ENCODE results near the gene ARHGAP27. TPM values are rescaled to one million over a fixed set of nuclear protein-coding genes. Genes with fewer than 3 reads are reported as not detected.
A peak's percentile ranks its signal among the peaks of the same experiment; 100 is the strongest.

The ARHGAP27 gene
- total and polyA plus RNA-seq, 2 of the 13 experiments (the other 11 are each of a cell fraction or from before 2014, with no cell fraction given), result 15.5 to 18.9 TPM

DNA sequence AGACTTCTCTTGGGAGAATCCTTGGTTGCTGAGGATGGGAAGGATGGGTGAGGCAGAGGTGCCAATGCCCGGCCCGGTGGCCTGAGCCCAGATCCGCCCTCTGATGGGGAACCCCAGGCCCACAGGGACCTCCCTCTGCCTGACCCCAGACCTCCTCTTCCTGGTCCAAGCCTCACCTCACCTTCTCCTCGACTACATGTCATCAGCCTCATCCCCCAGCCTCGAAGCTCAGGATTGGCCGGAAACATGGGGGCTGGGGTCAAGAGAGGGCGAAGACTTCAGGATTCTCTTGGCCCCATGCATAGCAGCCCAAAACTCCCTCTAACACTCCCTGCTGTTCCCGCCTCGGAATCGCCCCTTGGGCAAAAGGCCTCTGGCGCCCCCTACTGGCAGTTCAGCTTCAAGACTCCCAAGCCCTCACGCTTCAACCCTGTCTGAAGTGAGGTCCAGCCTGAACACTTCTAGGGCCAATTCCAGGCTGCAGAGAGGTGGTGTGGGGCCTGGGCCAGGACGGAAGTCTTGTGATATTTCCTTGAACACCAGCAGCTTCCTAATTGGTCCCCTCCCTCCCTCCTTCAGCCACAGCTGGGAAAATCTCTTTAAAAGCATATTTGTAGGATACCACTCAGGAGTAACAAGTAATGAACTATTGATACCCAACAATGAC is 47.2 kb downstream of the ARHGAP27 start (continued):
- TF ChIP-seq, protein P1, sequence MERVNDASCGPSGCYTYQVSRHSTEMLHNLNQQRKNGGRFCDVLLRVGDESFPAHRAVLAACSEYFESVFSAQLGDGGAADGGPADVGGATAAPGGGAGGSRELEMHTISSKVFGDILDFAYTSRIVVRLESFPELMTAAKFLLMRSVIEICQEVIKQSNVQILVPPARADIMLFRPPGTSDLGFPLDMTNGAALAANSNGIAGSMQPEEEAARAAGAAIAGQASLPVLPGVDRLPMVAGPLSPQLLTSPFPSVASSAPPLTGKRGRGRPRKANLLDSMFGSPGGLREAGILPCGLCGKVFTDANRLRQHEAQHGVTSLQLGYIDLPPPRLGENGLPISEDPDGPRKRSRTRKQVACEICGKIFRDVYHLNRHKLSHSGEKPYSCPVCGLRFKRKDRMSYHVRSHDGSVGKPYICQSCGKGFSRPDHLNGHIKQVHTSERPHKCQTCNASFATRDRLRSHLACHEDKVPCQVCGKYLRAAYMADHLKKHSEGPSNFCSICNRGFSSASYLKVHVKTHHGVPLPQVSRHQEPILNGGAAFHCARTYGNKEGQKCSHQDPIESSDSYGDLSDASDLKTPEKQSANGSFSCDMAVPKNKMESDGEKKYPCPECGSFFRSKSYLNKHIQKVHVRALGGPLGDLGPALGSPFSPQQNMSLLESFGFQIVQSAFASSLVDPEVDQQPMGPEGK (CRISPR knock-in tag; IDR thresholded peaks at IDR 0.05), result peak; percentile 38
- peak; percentile 55 for TF ChIP-seq YY1 (IDR thresholded peaks at IDR 0.05; ENCODE audit: insufficient read depth, insufficient replicate concordance, low read depth, low read length)
- TF ChIP-seq, protein P2, sequence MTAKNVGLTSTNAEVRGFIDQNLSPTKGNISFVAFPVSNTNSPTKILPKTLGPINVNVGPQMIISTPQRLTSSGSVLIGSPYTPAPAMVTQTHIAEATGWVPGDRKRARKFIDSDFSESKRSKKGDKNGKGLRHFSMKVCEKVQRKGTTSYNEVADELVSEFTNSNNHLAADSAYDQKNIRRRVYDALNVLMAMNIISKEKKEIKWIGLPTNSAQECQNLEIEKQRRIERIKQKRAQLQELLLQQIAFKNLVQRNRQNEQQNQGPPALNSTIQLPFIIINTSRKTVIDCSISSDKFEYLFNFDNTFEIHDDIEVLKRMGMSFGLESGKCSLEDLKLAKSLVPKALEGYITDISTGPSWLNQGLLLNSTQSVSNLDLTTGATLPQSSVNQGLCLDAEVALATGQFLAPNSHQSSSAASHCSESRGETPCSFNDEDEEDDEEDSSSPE (CRISPR knock-in tag; IDR thresholded peaks at IDR 0.05), result peak; percentile 84
- no peak for TF ChIP-seq ARID2 (CRISPR knock-in tag; IDR thresholded peaks at IDR 0.05; ENCODE audit: borderline replicate concordance)
- TF ChIP-seq, protein P3, sequence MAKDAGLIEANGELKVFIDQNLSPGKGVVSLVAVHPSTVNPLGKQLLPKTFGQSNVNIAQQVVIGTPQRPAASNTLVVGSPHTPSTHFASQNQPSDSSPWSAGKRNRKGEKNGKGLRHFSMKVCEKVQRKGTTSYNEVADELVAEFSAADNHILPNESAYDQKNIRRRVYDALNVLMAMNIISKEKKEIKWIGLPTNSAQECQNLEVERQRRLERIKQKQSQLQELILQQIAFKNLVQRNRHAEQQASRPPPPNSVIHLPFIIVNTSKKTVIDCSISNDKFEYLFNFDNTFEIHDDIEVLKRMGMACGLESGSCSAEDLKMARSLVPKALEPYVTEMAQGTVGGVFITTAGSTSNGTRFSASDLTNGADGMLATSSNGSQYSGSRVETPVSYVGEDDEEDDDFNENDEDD (CRISPR knock-in tag; IDR thresholded peaks at IDR 0.05; ENCODE audit: borderline replicate concordance), result peak; percentile 78; the same call in 1 of the 2 replicates
- peak; percentile 51; the same call in 1 of the 2 replicates for TF ChIP-seq ZNF335 (CRISPR knock-in tag; IDR thresholded peaks at IDR 0.05)
- no peak for TF ChIP-seq ZNF878 (CRISPR knock-in tag; IDR thresholded peaks at IDR 0.05)
- TF ChIP-seq ZNF331 (CRISPR knock-in tag; IDR thresholded peaks at IDR 0.05), result no peak
- peak; percentile 80; the same call in 1 of the 2 replicates for TF ChIP-seq REPIN1 (CRISPR knock-in tag; IDR thresholded peaks at IDR 0.05; ENCODE audit: borderline replicate concordance, low read depth)
- no peak for TF ChIP-seq ZBTB8A (CRISPR knock-in tag; IDR thresholded peaks at IDR 0.05; ENCODE audit: borderline replicate concordance, low read depth)
- TF ChIP-seq, protein P4, sequence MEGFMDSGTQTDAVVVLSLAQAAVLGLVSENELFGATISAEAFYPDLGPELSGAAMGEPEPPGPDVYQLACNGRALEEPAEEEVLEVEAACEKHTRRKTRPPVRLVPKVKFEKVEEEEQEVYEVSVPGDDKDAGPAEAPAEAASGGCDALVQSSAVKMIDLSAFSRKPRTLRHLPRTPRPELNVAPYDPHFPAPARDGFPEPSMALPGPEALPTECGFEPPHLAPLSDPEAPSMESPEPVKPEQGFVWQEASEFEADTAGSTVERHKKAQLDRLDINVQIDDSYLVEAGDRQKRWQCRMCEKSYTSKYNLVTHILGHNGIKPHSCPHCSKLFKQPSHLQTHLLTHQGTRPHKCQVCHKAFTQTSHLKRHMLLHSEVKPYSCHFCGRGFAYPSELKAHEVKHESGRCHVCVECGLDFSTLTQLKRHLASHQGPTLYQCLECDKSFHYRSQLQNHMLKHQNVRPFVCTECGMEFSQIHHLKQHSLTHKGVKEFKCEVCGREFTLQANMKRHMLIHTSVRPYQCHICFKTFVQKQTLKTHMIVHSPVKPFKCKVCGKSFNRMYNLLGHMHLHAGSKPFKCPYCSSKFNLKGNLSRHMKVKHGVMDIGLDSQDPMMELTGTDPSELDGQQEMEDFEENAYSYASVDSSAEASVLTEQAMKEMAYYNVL (CRISPR knock-in tag; IDR thresholded peaks at IDR 0.05; ENCODE audit: borderline replicate concordance), result peak; percentile 65; the same call in 1 of the 2 replicates
- TF ChIP-seq SIN3A (IDR thresholded peaks at IDR 0.05; ENCODE audit: borderline replicate concordance, low read depth, low read length), result no peak
- TF ChIP-seq, protein P5, sequence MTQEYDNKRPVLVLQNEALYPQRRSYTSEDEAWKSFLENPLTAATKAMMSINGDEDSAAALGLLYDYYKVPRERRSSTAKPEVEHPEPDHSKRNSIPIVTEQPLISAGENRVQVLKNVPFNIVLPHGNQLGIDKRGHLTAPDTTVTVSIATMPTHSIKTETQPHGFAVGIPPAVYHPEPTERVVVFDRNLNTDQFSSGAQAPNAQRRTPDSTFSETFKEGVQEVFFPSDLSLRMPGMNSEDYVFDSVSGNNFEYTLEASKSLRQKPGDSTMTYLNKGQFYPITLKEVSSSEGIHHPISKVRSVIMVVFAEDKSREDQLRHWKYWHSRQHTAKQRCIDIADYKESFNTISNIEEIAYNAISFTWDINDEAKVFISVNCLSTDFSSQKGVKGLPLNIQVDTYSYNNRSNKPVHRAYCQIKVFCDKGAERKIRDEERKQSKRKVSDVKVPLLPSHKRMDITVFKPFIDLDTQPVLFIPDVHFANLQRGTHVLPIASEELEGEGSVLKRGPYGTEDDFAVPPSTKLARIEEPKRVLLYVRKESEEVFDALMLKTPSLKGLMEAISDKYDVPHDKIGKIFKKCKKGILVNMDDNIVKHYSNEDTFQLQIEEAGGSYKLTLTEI (CRISPR knock-in tag; conservative IDR thresholded peaks at IDR 0.05), result no peak
- TF ChIP-seq ZFP36L2 (CRISPR knock-in tag; IDR thresholded peaks at IDR 0.05), result peak; percentile 38; the same call in 1 of the 2 replicates
- TF ChIP-seq, protein P6, sequence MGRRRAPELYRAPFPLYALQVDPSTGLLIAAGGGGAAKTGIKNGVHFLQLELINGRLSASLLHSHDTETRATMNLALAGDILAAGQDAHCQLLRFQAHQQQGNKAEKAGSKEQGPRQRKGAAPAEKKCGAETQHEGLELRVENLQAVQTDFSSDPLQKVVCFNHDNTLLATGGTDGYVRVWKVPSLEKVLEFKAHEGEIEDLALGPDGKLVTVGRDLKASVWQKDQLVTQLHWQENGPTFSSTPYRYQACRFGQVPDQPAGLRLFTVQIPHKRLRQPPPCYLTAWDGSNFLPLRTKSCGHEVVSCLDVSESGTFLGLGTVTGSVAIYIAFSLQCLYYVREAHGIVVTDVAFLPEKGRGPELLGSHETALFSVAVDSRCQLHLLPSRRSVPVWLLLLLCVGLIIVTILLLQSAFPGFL (CRISPR knock-in tag; IDR thresholded peaks at IDR 0.05), result no peak
- TF ChIP-seq, protein P7, sequence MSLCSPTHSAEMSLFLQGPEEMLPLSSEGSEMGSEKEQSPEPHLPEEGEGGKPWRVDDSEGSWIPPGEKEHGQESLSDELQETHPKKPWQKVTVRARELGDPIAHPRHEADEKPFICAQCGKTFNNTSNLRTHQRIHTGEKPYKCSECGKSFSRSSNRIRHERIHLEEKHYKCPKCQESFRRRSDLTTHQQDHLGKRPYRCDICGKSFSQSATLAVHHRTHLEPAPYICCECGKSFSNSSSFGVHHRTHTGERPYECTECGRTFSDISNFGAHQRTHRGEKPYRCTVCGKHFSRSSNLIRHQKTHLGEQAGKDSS (CRISPR knock-in tag; IDR thresholded peaks at IDR 0.05; ENCODE audit: borderline replicate concordance, low read depth), result peak; percentile 90; the same call in 1 of the 2 replicates
- no peak for TF ChIP-seq ZNF549 (CRISPR knock-in tag; IDR thresholded peaks at IDR 0.05)

All from HepG2 (cell line).